Activated naive CD8-positive, alpha-beta T cell (primary cell): ENCODE data around the gene MORN1.

Experiments used
- H3K27ac Mint-ChIP-seq: one replicate; pipeline ENCODE4 v1.8.0; 2021; ENCODE audit warnings: mixed read lengths
- H3K27me3 Mint-ChIP-seq: one replicate; pipeline ENCODE4 v1.8.0; 2021; ENCODE audit warnings: mixed read lengths
- H3K36me3 Mint-ChIP-seq: one replicate; pipeline ENCODE4 v1.8.0; 2021; ENCODE audit warnings: mixed read lengths
- H3K4me1 Mint-ChIP-seq: one replicate; pipeline ENCODE4 v1.8.0; 2021; ENCODE audit warnings: low read depth, mixed read lengths
- H3K4me3 Mint-ChIP-seq: one replicate; pipeline ENCODE4 v1.8.0; 2021; ENCODE audit warnings: mild to moderate bottlenecking, mixed read lengths
- H3K9me3 Mint-ChIP-seq: one replicate; pipeline ENCODE4 v1.8.0; 2021; ENCODE audit warnings: low read depth, mixed read lengths

Gene MORN1

DNA sequence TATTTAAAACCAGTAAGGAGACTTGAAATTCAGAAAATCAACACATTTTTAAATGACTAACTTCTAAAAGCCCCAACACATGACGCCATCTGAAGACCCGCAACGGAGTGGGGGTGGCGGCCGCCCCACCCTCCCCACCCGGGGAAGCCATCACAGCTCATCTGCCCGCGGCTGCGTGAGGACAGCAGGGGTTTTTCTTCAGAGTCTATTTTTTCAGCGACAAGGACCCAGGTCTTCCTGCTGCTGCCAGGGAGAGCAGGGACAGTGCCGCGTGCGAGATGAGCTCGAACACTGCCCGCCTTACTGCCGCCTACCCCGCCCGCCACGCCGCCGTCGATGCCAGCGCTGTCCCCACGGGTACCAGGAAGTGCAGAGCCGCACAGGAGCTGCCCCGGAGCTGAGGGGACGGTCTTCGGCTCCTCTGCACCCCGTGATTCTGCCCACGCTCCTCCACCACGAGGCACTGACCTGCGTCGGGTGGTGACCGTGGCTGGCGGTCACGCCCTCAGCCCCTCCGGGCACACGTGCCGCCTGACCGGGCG lies 84.2 kb downstream of the MORN1 start:
- Mint-ChIP-seq H3K36me3 (peaks cover 7% of the 10 kb centered on the region), H3K4me1 (peaks cover 12% of the 10 kb centered on the region), H3K27me3 (no peaks in the 10 kb centered on the region), H3K9me3 (no peaks in the 10 kb centered on the region), H3K4me3 (no peak overlapping the region), H3K27ac (no peak overlapping the region)

DNA sequence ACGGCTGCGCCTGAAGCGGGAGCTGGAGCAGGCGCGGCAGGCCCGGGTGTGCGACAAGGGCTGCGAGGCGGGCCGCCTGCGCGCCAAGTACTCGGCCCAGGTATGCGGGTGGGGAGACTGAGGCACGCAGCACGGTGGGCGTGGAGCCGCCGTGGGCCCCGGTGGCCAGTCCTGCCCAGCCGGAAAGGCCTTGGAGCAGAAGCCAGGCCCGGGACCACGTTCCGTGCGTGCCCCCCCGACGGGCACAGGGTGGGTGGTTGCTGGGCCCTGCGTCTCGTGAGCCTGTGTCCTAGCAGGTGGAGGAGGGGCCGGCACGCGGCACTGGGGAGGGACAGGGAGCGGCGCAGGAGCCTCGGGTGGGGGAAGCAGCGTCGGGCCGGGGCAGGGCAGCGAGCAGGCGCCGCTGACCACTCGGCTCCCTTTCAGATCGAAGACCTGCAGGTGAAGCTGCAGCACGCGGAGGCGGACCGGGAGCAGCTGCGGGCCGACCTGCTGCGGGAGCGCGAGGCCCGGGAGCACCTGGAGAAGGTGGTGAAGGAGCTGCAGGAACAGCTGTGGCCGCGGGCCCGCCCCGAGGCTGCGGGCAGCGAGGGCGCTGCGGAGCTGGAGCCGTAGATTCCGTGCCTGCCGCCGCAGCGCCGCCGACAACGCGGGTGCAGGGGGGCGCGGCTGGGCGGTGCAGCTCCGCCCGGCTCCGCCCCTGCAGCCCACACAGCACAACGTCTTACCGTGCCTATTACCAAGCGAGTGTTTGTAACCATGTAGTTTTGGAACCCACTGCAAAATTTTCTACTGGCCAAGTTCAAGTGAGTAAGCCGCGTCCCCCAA lies 85.0 kb downstream of the MORN1 start:
- Mint-ChIP-seq H3K4me1 (peaks cover 19% of the 10 kb centered on the region), H3K9me3 (no peaks in the 10 kb centered on the region), H3K4me3 (no peak overlapping the region), H3K36me3 (peaks cover 7% of the 10 kb centered on the region), H3K27ac (no peak overlapping the region), H3K27me3 (no peaks in the 10 kb centered on the region)

DNA sequence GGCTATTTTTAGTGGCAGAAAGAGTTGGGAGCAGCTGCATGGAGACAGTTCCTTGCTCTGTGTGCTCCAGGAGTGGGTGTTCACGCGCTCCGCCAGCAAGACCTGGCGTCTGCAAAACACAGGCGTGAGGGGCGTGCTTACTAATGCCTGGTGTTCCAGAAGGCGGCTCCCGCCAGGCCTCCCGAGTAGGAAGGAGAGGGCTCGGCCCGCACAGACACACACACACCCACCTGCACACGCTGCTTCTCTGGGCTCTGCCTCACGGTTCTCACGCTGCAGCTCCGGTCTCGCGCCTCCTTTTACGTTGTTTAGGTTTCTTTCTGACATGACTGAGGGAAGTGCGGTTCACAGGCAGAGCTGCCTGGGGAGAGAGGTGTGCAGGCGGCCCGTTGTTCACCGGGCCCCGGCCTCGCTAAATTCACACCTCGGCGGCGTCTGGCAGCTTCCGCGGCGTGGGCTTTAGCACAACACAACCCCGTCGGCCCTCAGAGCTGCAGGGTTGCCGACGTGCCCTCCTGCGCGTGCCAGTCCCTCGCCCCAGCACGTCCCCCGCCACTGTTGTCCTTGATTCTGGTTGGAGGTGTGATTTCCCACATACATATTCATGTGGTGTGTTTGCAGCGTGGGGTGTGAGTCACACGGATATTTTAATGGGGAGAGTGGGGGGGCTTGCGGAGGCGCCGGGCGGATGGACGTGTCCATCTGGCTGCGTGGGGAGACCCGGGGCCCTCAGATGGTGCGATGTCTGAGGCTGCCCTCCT lies 86.3 kb downstream of the MORN1 start:
- Mint-ChIP-seq H3K4me1 (peaks cover 28% of the 10 kb centered on the region), H3K27ac (no peak overlapping the region), H3K27me3 (no peaks in the 10 kb centered on the region), H3K9me3 (no peaks in the 10 kb centered on the region), H3K4me3 (no peak overlapping the region), H3K36me3 (peaks cover 7% of the 10 kb centered on the region)

DNA sequence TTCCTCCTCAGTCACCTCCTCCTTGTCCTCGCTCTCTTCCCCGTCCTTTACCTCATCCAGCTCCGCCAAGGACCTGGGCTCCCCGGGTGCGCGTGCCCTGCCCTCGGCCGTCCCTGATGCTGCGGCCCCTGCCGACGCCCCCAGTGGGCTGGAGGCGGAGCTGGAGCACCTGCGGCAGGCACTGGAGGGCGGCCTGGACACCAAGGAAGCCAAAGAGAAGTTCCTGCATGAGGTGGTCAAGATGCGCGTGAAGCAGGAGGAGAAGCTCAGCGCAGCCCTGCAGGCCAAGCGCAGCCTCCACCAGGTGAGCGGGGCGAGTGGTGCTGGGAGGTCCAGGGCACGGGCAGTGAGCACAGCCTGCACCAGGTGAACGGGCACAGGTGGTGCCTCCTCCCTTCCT lies 87.1 kb downstream of the MORN1 start:
- Mint-ChIP-seq H3K4me1 (peaks cover 36% of the 10 kb centered on the region), H3K4me3 (no peak overlapping the region)

DNA sequence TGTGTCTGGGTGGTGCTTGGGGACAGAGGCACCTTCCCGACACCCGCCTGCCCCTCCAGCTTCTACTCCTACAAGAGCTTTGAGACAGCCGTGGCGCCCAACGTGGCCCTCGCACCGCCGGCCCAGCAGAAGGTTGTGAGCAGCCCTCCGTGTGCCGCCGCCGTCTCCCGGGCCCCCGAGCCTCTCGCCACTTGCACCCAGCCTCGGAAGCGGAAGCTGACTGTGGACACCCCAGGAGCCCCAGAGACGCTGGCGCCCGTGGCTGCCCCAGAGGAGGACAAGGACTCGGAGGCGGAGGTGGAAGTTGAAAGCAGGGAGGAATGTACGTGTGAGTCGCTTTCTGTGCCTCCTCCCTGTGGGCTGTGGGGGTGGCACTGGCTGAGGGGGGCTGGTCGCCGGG lies 87.6 kb downstream of the MORN1 start:
- Mint-ChIP-seq H3K4me1 (peaks cover 39% of the 10 kb centered on the region), H3K27me3 (no peaks in the 10 kb centered on the region), H3K27ac (no peak overlapping the region), H3K4me3 (no peak overlapping the region), H3K9me3 (no peaks in the 10 kb centered on the region), H3K36me3 (peaks cover 7% of the 10 kb centered on the region)

More for the DNA sequence above, 87.1 kb downstream of the MORN1 start:
- Mint-ChIP-seq H3K36me3 (peaks cover 7% of the 10 kb centered on the region), H3K27me3 (no peaks in the 10 kb centered on the region), H3K27ac (no peak overlapping the region), H3K9me3 (no peaks in the 10 kb centered on the region)

DNA sequence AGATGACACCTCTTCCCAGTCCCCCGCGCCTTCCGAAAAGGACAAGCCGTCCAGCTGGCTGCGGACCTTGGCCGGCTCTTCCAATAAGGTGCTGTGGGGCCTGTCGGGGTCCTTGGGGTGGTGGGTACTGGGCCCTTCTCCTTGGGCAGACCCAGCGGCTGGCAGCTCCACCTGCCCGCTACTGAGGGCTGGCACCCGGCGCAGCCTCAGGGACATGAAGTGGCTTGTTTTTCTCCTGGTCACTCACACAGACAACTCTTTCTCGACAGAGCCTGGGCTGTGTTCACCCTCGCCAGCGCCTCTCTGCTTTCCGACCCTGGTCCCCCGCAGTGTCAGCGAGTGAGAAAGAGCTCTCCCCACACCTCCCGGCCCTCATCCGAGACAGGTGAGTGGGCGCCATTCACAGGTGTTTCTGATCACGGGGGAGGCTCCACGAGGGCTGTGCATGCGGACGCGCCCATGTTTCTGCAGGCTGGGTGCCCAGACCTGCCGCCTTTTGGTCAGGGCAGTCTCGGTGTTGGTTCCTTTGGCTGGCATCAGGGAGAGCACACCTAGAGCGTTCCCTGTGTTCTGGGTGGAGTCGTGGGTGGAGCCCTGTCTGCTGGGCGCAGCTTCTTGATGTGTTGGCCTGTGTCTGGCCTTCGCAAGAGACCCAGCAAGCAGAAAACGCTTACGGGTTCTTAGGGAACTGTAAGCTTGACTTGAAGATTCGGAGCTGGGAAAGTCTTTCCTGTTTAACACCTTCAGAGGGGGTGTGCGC lies 88.2 kb downstream of the MORN1 start:
- Mint-ChIP-seq H3K4me3 (no peak overlapping the region), H3K36me3 (peaks cover 5% of the 10 kb centered on the region), H3K9me3 (no peaks in the 10 kb centered on the region), H3K27ac (no peak overlapping the region), H3K4me1 (peaks cover 43% of the 10 kb centered on the region), H3K27me3 (no peaks in the 10 kb centered on the region)

DNA sequence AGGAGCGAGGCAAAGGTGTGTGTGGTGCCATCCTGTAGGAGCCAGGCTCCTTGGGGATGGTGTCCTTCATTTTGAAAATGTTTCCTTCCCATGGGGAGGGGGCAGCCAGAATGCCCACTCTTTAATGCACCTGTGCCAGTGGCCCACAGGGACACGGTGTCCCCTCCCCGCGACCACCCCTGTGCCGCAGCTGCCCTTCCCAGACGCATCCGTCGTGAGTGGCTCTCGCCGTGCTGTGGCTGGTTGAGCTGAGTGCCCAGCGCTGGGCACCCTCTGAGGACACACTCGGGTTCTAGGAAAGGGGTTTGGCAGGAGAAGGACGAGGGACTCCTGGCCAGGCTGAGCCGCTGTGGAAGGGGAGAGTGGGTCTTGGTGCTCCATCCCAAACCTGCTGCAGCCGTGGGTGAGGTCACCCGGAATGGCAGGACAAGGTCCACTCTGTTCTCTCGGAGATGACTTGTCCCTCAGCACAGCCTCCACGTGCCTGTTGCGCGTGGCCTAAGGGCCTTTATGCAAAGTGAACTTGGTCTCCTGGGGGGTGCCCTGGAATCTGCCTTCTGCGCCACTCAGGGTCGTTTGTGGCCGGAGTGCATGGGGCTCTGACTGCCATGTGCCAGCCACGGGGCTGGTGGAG lies 88.9 kb downstream of the MORN1 start:
- no peak overlapping the region for H3K4me3 Mint-ChIP-seq
- H3K27me3 Mint-ChIP-seq, result no peaks in the 10 kb centered on the region
- H3K36me3 Mint-ChIP-seq, result no peaks in the 10 kb centered on the region
- no peaks in the 10 kb centered on the region for H3K9me3 Mint-ChIP-seq
- peaks cover 44% of the 10 kb centered on the region for H3K4me1 Mint-ChIP-seq
- H3K27ac Mint-ChIP-seq, result peak overlapping the region; percentile 34

DNA sequence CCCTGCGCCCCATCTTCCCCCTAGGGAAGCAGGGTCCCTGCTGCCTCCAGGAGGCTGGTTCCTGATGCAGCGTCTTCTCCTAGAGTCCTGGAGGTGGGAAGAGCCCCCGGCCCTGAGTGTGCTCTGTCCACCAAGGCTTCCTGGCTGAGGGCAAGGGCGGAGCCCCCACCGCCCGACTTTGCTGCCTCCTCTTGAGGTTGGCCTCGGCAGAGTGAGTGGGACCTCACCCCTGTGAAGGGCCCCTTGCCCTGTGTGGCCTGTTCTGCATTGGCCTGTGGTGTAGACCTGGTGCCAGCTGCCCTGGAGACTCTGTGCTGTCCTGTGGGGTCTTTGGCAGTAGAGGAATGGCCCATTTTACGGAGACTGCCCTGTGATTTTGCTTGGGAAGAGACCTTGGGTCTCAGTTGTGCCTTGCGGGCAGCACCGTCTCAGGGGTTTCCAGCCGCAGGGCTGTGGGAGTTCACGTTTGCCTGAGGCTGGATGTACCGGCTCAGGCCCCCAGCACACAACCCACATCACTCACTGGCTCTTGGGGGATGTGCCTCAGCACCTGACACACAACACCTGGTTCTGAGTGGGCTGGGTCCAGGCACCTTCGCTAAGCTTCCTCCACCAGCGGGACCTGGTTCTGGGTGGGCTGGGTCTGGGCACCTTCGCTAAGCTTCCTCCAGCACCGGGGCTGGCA lies 89.6 kb downstream of the MORN1 start:
- H3K4me3 Mint-ChIP-seq, result peak overlapping the region; percentile 85
- H3K9me3 Mint-ChIP-seq, result no peaks in the 10 kb centered on the region
- H3K27ac Mint-ChIP-seq, result peak overlapping the region; percentile 85
- H3K27me3 Mint-ChIP-seq, result no peaks in the 10 kb centered on the region
- H3K4me1 Mint-ChIP-seq, result peaks cover 51% of the 10 kb centered on the region
- no peaks in the 10 kb centered on the region for H3K36me3 Mint-ChIP-seq

DNA sequence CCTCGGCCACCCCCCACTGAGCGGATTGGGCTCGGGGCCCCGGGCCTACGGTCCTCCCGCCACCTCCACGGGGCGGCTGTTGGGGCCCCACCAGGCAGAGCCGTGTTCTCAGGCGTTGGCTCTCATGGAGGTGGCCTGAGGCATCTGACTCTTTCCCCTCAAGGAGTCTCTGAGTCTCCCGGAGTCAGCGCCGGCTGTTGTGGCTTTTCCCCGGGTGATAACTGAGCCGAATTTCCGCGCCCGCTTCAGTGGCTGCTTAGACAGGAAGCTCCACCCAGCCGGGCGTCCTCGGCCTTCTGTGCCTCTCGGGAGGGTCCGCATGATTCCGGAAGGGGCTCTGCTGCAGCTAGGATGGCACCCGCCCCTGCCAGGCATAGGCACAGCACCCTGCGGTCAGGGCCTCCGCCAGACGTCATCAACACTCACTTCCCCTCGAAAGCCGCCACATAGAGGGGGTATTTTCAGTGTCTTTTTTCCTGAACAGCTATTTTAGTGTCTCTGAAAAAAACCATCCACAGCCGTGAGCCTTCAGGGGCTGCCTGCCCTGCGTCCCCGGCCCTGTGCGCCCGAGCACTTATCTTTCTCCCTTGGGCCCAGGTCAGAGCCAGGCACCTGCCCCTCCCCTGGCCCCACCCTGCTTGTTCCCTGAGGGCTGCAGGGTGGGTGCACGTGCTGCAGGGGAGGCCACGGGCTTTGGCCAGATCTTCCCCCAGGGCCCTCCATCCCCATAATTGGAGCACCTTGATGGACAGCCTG lies 90.3 kb downstream of the MORN1 start:
- peaks cover 56% of the 10 kb centered on the region for H3K4me1 Mint-ChIP-seq
- H3K27ac Mint-ChIP-seq, result peak overlapping the region; percentile 85
- no peaks in the 10 kb centered on the region for H3K9me3 Mint-ChIP-seq
- H3K4me3 Mint-ChIP-seq, result peak overlapping the region; percentile 85
- no peaks in the 10 kb centered on the region for H3K27me3 Mint-ChIP-seq
- no peaks in the 10 kb centered on the region for H3K36me3 Mint-ChIP-seq

DNA sequence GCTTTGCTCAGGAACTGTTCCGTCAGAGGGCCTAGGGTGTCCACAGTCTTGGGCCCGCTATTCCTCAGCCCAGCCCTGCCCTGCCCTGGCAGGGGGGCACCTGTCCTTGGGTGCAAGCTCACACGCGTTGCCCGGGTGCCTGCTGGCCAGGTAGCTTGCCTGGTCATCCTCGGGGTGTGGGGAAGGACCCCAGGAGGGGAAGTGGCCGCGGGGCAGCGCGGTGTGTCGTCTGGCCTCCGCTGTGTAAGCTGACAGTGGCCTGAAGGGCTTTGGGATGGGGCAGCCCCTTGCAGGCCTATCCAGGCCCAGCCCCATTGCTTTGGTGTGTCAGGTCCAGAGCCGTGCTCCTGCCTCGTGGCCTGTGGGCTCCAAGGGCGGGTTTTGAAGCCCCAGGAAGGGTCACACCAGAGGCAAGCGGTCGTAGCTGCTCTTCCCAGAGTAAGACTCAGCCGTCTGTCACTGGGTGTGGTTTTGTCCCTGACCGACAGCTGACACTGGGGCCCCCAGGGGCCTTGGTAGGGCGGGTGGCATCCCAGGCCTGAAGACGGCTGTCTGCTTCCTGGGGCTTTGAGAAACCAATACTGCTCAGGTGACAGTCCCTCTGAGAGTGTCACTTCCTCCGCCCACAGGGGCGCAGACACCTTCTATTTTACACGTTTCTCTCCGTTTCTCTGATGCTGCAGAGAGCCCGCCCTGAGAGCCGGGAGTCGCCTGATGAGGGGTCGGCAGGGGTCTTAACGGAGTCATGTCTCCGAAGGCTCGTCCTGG lies 91.2 kb downstream of the MORN1 start:
- Mint-ChIP-seq H3K27ac (peak overlapping the region; percentile 78), H3K27me3 (no peaks in the 10 kb centered on the region), H3K4me3 (peak overlapping the region; percentile 85), H3K4me1 (peaks cover 63% of the 10 kb centered on the region), H3K36me3 (no peaks in the 10 kb centered on the region), H3K9me3 (no peaks in the 10 kb centered on the region)

DNA sequence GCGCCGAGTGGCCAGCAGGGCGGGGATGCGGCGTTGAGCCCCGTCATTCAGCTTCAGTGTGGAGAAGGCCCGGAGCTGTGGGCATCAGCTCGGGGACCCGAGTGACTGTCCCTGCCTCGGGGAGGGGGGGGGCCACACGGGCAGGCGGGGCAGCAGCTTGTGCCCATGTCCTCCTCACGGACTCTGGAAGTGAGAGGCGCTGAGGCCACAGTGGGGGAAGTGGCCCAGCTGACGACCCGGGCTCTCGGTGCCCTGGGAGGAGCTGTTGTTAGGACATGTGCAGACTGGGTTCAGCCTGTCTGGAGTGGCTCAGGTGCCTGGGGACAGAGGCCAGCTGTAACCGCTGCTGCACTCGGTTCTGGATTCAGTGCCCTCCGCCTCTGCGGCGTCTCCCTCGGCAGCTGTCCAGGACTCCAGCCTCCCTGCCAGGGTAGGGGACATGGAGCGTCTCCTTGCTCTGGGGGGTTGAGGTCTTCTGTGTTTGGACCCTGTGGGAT lies 92.2 kb downstream of the MORN1 start:
- no peaks in the 10 kb centered on the region for H3K36me3 Mint-ChIP-seq
- H3K4me3 Mint-ChIP-seq, result peak overlapping the region; percentile 64
- no peaks in the 10 kb centered on the region for H3K27me3 Mint-ChIP-seq
- no peaks in the 10 kb centered on the region for H3K9me3 Mint-ChIP-seq
- peak overlapping the region; percentile 75 for H3K27ac Mint-ChIP-seq
- H3K4me1 Mint-ChIP-seq, result peaks cover 70% of the 10 kb centered on the region

DNA sequence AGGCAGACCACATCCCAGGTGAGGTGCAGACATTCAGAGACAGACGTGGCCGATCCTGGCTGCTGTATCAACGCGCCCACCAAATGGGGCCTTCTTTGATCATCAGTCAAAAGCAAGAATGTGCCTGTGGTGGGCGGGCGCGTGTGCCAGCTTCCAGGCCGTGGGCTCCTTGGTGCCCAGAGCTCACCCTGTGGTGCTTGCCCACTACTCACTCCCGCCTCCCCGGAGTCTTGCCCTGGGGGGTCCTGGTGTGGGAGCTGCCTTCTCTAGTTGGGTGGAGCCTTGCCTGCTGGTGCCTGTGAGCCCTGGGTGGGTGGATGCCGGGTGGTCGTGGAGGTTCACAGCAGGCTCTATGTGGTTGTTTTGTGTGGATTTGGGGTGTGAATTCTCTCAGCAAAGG lies 92.7 kb downstream of the MORN1 start:
- no peaks in the 10 kb centered on the region for H3K36me3 Mint-ChIP-seq
- peaks cover 75% of the 10 kb centered on the region for H3K4me1 Mint-ChIP-seq
- H3K9me3 Mint-ChIP-seq, result no peaks in the 10 kb centered on the region
- peak overlapping the region; percentile 75 for H3K27ac Mint-ChIP-seq
- H3K27me3 Mint-ChIP-seq, result no peaks in the 10 kb centered on the region
- peak overlapping the region; percentile 64 for H3K4me3 Mint-ChIP-seq
